SJCRH30 (cell line): ENCODE data around the gene AP2S1. TPM values are rescaled to one million over a fixed set of nuclear protein-coding genes. Genes with fewer than 3 reads are reported as not detected.
"Not testable (repeated sequence)": the region's sequence is repeated elsewhere in the genome, so short reads cannot be mapped to it uniquely, and the experiment has no call there.

ENCODE experiments used
- DNase-seq, 2 experiments: peaks; one replicate each; pipeline ENCODE4 v3.0.0-alpha.2; 2015 to 2020
- H3K27ac ChIP-seq: fragments of 250-450 bp; sonication (Bioruptor Pico); 2 replicates; pipeline ENCODE4 v1.5.1; 2020; ENCODE audit warnings: mild to moderate bottlenecking, moderate library complexity
- H3K27me3 ChIP-seq: fragments of 250-450 bp; sonication (Bioruptor Pico); 2 replicates; pipeline ENCODE4 v1.5.1; 2020; ENCODE audit warnings: mild to moderate bottlenecking, moderate library complexity
- H3K36me3 ChIP-seq: fragments of 250-450 bp; sonication (Bioruptor Pico); 2 replicates; pipeline ENCODE4 v1.5.1; 2020; ENCODE audit warnings: mild to moderate bottlenecking, moderate library complexity
- H3K4me1 ChIP-seq: fragments of 250-450 bp; sonication (Bioruptor Pico); 2 replicates; pipeline ENCODE4 v1.5.1; 2020; ENCODE audit warnings: mild to moderate bottlenecking, moderate library complexity
- H3K4me3 ChIP-seq: fragments of 250-450 bp; sonication (Bioruptor Pico); 2 replicates; pipeline ENCODE4 v1.5.1; 2020; ENCODE audit warnings: mild to moderate bottlenecking, moderate library complexity
- H3K9me3 ChIP-seq: fragments of 250-450 bp; sonication (Bioruptor Pico); replicated peaks from 2 replicates; pipeline ENCODE4 v1.5.1; 2020; ENCODE audit warnings: mild to moderate bottlenecking, moderate library complexity
- total RNA-seq: library from RNA; depleted of rRNA; stranded (reverse); fragments of >200 nt; shearing (Covaris generic); gene quantifications from 2 replicates; pipeline ENCODE4 v1.2.3, GENCODE V29; 2014

AP2S1 gene
- total RNA-seq, 1 experiment from 2014 or later, result 133 TPM

DNA sequence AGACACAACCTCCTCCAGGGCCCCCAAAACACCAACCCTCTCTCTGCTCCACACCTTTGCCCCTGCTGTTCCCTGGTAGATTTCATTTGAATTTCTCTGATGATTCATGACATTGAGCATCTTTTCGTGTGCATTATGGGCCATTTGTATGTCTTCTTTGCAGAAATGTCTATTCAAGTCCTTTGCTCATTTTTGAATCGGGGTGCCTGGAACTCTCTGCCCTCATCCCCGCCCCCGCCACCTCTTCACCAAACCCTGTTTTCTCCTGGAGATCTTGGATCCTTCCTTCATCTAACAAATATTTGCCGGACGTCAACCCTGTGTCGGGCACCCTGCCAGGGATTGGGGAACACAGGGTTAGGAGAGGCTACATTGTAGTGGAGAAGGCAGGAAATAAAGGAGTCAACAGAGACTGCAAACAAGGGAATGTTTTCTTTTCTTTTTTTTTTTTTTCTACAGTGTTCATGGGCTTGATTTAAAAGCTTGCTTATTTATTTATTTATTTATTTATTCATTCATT is 36.7 kb downstream of the AP2S1 start:
- H3K4me3 ChIP-seq, result no peak overlapping the region
- peak in 1 of 2 experiments; percentile 40 for DNase-seq
- H3K4me1 ChIP-seq, result no peaks in the 10 kb centered on the region
- no peaks in the 10 kb centered on the region for H3K36me3 ChIP-seq
- no peaks in the 10 kb centered on the region; the same call in 1 of the 2 replicates for H3K27me3 ChIP-seq
- H3K9me3 ChIP-seq, result no peaks in the 10 kb centered on the region
- no peak overlapping the region for H3K27ac ChIP-seq

DNA sequence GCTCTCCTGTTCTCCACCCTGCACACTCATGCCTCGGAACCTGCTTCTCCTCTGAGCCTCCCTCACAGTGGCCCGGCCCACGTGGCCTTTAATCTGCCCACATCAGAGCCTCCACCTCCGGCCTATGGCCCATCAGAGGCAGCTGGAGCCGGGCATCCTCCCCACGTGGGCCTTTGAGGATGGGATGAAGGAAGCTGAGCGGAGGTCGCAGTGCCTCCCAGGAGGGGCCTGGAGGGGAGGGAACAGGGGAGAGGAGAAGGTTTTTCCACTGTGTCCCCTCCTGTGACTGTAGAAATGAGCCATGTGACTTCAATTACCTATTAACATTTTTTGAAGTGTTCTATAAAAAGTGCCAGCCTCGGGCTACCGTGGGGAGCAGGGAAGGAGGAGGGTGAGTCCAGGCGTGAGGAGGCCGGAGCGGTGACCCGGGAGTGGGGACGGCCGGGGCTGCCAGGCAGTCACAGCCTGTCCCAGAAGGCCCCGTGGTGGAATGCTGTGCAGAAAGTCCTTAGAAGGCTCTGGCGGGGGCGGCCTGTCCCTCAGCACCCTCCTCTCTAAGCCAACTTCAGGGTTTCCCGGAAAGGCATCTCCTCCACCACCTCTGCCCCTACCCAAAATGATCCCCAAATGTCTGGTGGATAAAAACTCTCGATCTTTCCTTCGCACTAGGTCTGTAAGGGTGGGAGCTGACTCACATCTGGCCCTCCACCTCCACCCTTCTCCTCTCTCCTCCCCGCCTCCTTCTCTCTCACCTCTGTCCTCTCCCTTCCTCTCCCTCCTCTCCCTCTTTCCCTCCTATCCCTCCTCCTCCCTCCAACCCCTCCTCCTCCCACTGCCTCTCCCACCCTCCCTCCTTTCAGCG is 37.4 kb downstream of the AP2S1 start:
- Histone ChIP-seq H3K27ac (no peak overlapping the region), H3K4me1 (no peaks in the 10 kb centered on the region), H3K36me3 (no peaks in the 10 kb centered on the region), H3K27me3 (no peaks in the 10 kb centered on the region; the same call in 1 of the 2 replicates), H3K4me3 (no peak overlapping the region), H3K9me3 (no peaks in the 10 kb centered on the region)
- DNase-seq, result no peak

DNA sequence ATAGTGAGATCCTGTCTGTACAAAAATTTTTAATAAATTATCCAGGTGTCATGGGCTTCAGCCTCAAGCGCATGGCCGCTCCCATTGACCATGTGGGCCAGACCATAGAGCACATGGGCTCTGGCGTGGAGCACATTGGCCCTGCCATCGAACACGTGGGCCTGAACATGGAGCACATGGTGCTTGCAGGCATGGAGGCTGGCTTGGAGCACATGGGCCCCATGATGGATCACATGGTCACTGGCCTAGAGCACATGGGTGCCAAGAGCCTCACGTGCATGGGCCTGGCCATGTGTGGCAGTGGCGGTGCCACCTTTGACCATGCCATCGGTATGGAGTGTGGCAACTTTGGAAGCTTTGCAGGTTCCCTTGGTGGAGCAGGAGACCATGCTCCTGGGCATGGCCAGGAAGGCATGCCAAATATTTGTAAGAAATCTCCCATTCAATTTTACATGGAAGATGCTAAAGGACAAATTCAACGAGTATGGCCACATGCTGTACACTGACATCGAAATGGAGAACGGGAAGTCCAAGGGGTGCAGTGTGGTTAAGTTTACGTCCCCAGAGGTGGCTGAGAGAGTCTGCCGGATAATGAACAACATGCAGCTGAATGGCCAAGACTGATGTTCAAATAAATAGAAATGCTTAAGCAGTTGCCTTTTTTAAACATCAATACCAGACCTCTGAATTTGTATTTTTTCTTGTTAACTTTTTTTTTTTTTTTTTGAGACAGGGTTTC is 40.9 kb downstream of the AP2S1 start:
- H3K4me1 ChIP-seq, result no peaks in the 10 kb centered on the region
- no peaks in the 10 kb centered on the region for H3K36me3 ChIP-seq
- H3K27ac ChIP-seq, result no peak overlapping the region
- no peak for DNase-seq
- no peaks in the 10 kb centered on the region; the same call in 1 of the 2 replicates for H3K27me3 ChIP-seq
- no peaks in the 10 kb centered on the region for H3K9me3 ChIP-seq
- H3K4me3 ChIP-seq, result no peak overlapping the region

DNA sequence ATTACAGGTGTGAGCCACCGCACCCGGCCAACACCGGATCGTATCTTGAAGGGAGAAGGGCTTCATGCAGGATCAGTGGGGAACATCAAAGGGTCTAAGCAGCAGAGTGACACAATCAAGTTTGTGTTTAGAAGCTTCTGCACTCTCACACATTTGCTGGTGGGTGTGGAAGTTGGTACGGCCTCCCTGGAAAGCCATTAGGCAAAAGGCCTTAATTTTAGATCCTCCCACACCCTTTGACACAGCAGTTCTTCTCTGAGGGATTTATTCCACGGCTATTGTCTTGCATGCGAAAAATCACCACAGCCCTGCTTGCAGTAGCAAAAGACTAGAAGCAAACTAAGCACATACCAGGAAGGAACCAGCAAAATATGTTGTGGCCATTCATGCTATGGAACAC is 44.0 kb downstream of the AP2S1 start:
- Histone ChIP-seq H3K4me3 (no peak overlapping the region), H3K27ac (no peak overlapping the region), H3K4me1 (no peaks in the 10 kb centered on the region), H3K9me3 (no peaks in the 10 kb centered on the region), H3K27me3 (no peaks in the 10 kb centered on the region), H3K36me3 (no peaks in the 10 kb centered on the region)
- DNase-seq, result no peak

DNA sequence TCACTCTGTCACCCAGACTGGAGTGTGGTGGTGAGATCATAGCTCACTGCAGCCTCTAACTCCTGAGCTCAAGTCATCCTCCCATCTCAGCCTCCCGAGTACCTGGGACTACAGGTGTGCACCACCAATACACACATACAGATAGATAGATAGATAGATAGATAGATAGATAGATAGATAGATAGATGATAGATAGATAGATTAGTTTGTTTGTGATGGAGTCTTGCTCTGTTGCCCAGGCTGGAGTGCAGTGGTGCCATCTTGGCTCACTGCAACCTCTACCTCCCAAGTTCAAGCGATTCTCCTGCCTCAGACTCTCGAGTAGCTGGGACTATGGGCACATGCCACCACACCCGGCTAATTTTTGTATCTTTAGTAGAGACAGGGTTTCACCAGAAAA is 46.2 kb downstream of the AP2S1 start:
- H3K27ac ChIP-seq, H3K27me3 ChIP-seq, DNase-seq, H3K4me3 ChIP-seq, H3K36me3 ChIP-seq, H3K9me3 ChIP-seq, H3K4me1 ChIP-seq: not testable (repeated sequence)

DNA sequence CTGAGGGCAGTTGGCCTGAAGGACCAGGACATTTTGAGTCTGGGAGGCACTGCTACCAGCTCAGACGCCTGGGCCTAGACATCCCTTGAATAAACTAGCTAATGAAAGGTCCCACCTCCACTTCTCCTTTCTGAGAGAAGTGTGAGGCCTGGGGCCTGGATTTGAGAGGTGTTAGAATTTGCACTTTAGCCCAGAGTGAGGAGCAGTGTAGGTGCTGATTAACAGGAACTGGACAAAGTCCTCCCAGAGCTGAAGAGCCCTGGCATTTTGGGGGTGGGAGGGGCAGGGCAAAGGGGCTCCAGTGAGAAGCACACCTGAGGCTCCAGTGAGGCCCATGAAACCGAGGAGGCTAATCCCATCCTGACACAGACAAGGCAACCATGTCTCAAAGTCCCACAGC is 47.1 kb downstream of the AP2S1 start:
- Histone ChIP-seq H3K4me1 (no peaks in the 10 kb centered on the region), H3K27me3 (no peaks in the 10 kb centered on the region), H3K27ac (no peak overlapping the region), H3K4me3 (no peak overlapping the region), H3K9me3 (no peaks in the 10 kb centered on the region), H3K36me3 (no peaks in the 10 kb centered on the region)
- no peak for DNase-seq

DNA sequence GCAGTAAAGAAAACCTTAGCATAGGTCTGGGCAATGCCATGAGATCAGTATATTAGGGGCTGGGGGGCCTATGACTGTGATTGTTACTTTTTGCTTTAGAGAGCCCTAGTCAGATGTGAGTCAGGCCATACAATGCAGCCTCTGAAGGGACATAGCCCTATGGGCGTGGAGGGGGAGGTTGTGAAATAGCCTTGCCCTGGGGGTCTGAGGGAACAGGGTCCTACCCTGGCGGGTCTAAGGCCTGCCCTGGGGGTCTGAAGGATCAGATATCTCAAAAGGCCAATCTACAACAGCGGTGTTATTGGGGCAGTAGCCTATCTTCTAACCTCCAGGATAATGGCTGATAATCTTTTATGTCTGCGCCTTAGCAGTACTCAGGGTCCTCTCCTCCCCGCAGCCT is 48.5 kb downstream of the AP2S1 start:
- Histone ChIP-seq H3K36me3 (no peaks in the 10 kb centered on the region), H3K27me3 (no peaks in the 10 kb centered on the region), H3K27ac (no peak overlapping the region), H3K4me3 (no peak overlapping the region), H3K4me1 (no peaks in the 10 kb centered on the region), H3K9me3 (no peaks in the 10 kb centered on the region)
- no peak for DNase-seq

DNA sequence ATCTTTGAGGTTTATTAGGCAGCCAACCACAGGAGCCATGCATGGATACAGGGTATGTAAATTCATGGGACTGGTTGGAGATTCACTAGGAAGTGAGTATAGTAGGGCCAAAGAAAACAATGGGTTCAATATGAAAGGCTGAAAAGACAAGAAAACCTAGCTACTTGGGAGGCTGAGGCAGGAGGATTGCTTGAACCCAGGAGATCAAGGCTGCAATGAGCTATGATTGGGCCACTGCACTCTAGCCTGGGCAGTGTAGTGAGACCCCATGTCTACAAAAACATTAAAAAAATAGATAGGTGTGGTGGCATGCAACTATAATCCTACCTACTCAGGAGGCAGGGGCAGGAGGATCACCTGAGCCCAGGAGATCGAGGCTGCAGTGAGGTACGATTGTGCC is 51.9 kb downstream of the AP2S1 start:
- H3K27me3 ChIP-seq, result no peaks in the 10 kb centered on the region
- no peak overlapping the region for H3K27ac ChIP-seq
- no peaks in the 10 kb centered on the region for H3K9me3 ChIP-seq
- H3K4me1 ChIP-seq, result peaks cover 14% of the 10 kb centered on the region
- no peaks in the 10 kb centered on the region for H3K36me3 ChIP-seq
- DNase-seq, result no peak
- no peak overlapping the region for H3K4me3 ChIP-seq

DNA sequence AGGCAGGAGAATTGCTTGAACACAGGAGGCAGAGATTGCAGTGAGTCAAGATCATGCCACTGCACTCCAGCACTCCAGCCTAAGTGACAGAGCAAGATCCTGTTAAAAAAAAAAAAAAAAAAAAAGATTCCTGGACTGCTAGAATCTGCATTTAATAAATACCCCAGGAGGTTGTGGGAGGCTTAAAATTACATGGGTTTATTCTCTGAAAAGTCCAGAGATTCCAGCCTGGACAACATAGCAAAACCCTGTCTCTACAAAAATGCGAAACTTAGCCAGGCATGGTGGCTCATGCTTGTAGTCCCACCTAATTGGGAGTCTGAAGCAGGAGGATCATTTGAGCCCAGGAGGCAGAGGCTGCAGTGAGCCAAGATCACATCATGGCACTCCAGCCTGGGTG is 52.8 kb downstream of the AP2S1 start:
- H3K36me3 ChIP-seq, result no peaks in the 10 kb centered on the region
- no peak for DNase-seq
- no peak overlapping the region for H3K27ac ChIP-seq
- peaks cover 22% of the 10 kb centered on the region for H3K4me1 ChIP-seq
- no peak overlapping the region for H3K4me3 ChIP-seq
- H3K27me3 ChIP-seq, result no peaks in the 10 kb centered on the region
- no peaks in the 10 kb centered on the region for H3K9me3 ChIP-seq

DNA sequence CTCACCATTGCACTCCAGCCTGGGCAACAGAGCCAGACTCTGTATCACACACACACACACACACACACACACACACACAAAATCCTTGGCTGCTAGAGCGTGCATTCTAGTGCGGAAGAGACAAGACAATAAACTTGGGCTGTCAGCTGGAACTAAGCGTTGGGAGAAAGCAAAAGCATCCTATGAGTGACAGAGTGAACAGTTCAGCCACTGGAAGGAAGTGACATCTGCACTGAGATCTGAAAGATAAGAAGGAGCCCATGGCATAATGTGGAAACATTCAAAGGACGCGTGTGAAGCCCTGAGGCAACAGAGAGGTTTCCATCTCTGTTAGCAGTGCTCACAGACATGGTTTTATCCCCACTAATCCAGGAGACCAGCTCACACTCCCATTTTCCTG is 58.7 kb downstream of the AP2S1 start:
- H3K4me1 ChIP-seq, result peaks cover 36% of the 10 kb centered on the region
- H3K27me3 ChIP-seq, result no peaks in the 10 kb centered on the region
- no peaks in the 10 kb centered on the region for H3K36me3 ChIP-seq
- H3K9me3 ChIP-seq, result no peaks in the 10 kb centered on the region
- peak; percentile 86 to 93 for DNase-seq
- no peak overlapping the region for H3K4me3 ChIP-seq
- H3K27ac ChIP-seq, result no peak overlapping the region

DNA sequence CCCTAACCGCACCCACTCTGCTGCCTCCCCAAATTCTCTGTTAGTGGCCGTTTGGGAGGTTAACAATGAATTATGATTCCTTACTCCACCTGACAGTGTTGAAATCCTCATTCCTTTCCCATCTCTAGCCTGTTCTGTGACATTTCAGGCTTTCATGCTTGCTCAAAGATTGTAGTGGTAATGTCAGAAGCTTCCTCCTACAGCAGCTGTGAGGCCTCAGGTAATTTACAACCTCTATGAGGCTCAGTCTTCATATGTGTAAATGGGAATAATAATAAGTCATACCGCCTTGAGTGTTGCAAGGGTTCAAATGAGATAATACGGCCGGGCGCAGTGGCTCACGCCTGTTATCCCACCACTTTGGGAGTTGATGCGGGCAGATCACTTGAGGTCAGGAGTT is 61.3 kb downstream of the AP2S1 start:
- Histone ChIP-seq H3K36me3 (peaks cover 3% of the 10 kb centered on the region; the same call in 1 of the 2 replicates), H3K27me3 (no peaks in the 10 kb centered on the region), H3K9me3 (no peaks in the 10 kb centered on the region), H3K4me3 (no peak overlapping the region), H3K27ac (no peak overlapping the region), H3K4me1 (peaks cover 31% of the 10 kb centered on the region)
- DNase-seq, result no peak

DNA sequence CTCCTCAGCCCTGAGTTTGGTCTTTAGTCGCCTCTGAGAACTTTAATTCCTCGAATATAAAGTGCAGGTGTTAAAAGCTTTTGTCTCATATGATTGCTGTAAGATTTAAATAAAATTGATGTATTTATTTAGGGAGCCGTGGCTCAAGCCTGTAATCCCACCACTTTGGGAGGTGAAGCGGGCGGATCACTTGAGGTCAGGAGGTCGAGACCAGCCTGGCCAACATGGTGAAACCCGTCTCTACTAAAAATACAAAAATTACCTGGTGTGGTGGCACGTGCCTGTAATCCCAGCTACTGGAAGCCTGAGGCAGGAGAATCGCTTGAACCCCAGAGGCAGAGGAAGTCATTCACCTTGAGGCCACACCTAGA is 61.7 kb downstream of the AP2S1 start:
- no peak overlapping the region for H3K27ac ChIP-seq
- H3K4me1 ChIP-seq, result peaks cover 35% of the 10 kb centered on the region
- no peak overlapping the region for H3K4me3 ChIP-seq
- DNase-seq, result no peak
- peaks cover 6% of the 10 kb centered on the region for H3K36me3 ChIP-seq
- H3K27me3 ChIP-seq, result no peaks in the 10 kb centered on the region
- H3K9me3 ChIP-seq, result no peaks in the 10 kb centered on the region

DNA sequence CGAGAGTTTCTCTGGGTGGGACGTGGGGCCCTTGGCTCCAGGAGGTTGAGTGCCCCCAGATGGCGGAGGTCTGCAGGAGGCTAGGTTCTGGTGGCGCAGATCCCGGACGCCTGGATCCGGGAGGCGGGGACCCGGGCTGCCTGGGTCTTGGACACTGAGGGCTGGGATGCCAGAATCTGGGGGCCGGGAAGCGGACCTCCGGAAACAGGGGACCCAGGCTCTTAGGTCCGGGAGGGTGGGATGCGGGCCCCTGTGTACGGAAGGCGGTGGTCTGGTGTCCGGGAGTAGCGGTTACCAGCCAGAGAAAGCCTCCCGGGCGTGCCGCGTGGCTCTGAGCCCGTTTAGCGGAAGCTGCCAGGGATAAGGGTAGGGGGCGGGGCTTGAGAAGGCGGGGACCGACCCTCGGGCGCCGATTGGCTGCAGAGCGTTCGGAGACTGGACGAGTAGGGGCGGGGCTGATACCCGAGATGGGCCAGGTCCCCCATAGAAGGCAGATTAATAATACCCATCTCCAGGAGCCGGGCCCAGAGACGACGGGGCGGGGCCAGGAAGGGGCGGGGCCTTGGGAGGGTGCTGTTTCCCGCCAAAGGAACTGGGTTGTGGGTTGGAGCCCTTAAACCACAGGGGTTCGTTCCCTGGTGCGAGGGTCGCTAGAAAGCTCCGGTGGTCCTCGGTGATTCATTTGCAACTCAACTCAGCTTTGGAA is 62.2 kb downstream of the AP2S1 start, which contains the start of gene SLC1A5:
TSS of gene SLC1A5 (minus strand) at position 333 of the 706 bp plus-strand sequence. CDS start 629 bp downstream, outside the sequence.
- peak; percentile 97 for DNase-seq
- Histone ChIP-seq H3K27ac (peak within 1 kb of the TSS; percentile 88), H3K9me3 (no peaks in the 10 kb centered on the region), H3K27me3 (no peaks in the 10 kb centered on the region), H3K4me3 (peak within 1 kb of the TSS; percentile 68), H3K4me1 (peaks cover 30% of the 10 kb centered on the region), H3K36me3 (peaks cover 7% of the 10 kb centered on the region)
